ENCODE data around the gene BRAF.
"Not testable (repeated sequence)": the region's sequence is repeated elsewhere in the genome, so short reads cannot be mapped to it uniquely, and the experiment has no call there.

The BRAF gene

DNA sequence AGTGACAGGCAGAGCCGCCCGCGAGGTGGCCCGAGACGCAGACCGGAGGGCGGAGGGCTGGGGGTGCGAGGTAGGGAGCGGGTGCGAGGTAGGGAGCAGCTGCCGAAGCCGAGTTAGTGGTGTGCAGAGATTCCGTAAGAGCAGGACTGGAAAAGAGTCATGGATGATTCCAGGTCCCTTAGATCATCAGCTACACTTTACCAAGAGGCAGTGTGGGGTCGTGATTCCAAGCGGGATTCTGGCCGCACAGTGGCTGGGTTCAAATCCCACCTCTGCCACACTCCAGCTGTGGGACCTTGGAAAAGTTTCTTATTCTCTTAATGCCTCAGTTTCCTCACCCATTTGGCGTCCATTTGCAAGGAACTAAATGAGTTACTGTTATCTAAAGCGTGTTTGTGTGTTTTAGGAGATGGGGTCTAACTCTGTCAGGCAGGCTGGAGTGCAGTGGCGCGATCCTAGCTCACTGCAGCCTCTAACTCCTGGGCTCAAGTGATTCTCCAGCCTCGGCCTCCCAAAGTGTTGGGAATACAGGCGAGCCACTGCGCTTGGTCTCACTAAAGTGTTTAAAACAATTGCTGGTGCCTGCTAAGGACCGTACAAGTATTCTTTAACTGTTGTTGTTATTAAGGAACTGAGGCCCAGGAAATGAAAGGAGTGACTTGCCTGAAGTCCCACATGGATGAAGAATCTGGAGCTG lies 227.1 kb downstream of the BRAF start:
- DNase-seq, result no peak

GRCh38 chr7:140696680-140697446 lies 227.9 kb downstream of the BRAF start, which contains the start of gene NDUFB2:
NDUFB2 (plus strand) TSS chr7:140696708; CDS start chr7:140696745, 37 bp downstream.
- DNase-seq, result peak; percentile 86

DNA sequence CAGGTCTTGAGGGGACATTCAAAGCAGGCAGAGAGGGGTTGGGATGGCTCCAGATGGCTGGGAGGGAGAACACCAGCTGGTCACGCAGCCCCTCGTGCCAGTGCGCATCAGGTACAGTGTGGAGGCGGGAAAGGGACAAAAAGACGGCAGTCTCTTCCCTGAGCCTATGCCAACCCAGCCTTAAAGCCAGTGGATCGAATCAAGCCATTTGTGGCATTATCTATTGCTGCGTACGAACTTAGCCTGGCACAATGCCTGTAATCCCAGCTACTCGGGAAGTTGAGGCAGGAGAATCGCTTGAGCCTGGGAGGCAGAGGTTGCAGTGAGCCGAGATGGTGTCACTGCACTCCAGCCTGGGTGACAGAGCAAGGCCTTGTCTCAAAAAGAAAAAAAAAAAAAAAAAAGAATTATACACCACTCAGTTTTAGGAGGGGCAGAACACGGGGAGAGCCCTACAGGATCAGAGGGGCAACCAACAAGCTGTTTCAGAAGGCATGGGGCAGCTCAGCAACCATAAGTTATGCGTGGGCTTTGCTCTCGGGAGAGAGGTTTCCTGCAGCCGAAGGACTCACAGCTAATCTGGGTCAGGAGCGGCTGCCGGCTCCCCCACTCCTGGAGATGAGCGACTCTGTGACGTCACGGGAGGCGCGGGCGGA lies 228.6 kb downstream of the BRAF start:
- peak; percentile 94 for DNase-seq

GRCh38 chr7:140695381-140695780 lies 229.3 kb downstream of the BRAF start:
- no peak for DNase-seq

DNA sequence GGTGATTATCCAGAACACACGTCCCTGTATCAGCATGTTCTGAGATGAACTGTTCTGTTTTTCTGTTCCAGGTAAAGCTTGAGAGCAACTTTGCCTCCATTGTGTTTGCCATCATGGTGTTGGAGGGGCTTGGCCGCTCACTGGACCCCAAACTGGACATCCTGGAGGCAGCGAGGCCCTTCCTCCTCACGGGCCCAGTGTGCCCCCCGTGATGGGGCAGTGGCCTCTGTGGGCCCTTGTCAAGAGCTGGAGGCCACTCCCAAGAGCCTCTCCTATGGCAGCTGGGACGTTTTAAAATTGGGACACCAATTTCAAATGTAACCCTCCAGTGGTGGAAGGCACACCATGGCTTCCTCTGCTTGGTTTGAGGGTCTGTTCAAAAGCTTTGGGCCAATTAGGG lies 230.1 kb downstream of the BRAF start:
- no peak for DNase-seq

GRCh38 chr7:140693849-140694248 lies 230.9 kb downstream of the BRAF start:
- not testable (repeated sequence) for DNase-seq

DNA sequence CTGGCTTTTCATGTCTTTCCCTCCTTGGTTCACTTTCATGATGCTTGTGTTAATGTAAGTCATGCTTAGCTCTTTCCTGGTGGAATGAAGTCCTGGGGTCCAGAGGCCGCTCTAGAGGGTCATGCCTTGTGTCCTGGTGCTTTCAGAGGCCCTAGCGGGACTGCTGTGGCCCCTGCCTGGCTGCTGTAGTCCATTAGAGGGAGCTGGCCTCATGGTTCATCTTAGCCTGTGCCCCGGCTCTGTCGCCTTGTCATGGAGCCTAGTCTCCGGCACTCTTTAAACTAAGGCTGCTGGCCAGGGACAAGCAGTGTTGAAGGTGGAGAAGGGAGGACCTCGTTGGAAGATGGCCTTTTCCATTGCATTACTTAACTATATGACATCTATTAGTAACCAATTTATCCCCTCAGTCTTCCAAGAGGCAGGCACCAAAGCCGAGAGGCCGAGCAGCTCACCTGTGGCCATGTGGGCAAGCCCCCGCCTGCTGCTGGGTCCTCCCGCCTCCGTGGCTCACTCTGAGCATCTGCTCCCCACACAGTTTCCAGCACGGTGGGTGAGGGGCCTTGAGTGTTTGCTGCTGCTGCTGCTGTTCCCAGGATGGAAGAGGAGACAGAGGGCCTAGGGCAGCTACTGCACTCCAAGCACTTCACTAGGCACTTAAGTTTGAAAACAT lies 233.2 kb downstream of the BRAF start:
- no peak for DNase-seq

DNA sequence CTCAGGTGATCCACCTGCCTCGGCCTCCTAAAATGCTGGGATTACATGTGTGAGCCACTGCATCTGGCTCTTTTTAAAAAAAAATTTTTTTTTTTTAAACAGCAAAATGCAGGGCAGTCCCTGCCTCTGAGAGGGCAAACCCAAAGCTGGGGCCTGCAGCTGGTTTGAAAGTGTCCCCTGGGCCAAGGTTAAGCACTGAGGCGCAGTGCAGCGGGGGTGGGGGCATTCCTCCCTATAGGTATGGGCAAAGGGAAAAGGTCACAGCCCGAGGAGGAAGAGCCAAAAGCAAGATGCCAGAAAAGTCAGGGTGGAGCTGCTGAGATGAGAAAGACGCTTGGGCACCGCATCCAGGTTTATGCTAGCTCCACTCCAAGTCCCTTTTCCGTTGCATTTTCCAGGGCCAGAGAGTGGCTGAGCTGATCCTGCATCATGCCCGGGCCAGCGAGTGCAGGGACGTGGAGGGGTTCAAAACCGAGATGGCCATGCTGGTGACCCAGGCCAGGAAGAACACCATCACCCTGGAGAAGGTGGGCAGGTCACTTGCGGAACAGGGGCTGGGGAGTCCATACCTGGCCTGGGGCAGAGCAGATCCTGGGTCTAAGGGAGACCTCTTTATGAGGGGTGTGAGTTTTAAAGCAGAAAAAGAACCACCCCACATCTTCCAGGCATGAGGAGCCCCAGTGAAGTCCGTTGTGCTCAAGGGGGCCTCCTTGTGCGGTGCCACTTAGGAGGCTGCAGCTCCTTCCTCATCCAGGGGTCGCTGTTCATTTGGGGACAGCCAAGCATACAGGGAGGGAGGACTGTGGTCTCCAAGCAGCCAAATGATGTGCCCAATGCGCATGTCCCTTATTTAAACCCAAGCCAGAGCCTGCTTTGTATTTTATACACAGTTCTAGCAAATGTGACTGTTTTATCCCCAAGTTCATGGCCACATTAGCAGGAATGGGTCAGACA lies 235.3 kb downstream of the BRAF start:
- DNase-seq, result no peak

GRCh38 chr7:140688341-140688740 lies 236.4 kb downstream of the BRAF start:
- no peak for DNase-seq

- DNase-seq, result no peak
Observed at GRCh38 chr7:140686921-140687320, 237.8 kb downstream of the BRAF start.

- no peak for DNase-seq
Observed at GRCh38 chr7:140685407-140686087, 239.2 kb downstream of the BRAF start.

- DNase-seq, result no peak
Observed at GRCh38 chr7:140684066-140684950, 240.4 kb downstream of the BRAF start.

DNA sequence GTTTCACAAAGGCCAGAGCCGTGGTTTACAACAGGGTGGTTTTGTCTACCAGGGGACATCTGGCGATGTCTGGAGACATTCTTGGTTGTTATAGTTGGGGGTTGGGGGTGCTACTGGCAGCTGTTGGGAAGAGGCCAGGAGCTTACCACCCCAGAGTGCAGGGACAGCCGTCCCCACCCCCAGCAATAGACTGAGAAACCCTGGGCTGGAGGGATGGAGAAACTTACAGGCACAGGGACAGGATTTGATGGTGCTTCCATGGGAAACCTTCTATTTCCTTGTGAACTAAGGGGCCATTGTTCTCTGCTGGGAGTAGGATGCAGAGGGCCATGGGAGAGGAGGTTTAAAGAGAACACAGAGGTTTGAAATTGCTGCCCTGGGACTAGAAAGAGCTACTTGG lies 241.1 kb downstream of the BRAF start:
- DNase-seq, result no peak

GRCh38 chr7:140681766-140682165 lies 243.0 kb downstream of the BRAF start:
- DNase-seq, result no peak

- no peak for DNase-seq
Observed at GRCh38 chr7:140680886-140681285, 243.8 kb downstream of the BRAF start.

GRCh38 chr7:140679186-140679585 lies 245.5 kb downstream of the BRAF start:
- no peak for DNase-seq

DNA sequence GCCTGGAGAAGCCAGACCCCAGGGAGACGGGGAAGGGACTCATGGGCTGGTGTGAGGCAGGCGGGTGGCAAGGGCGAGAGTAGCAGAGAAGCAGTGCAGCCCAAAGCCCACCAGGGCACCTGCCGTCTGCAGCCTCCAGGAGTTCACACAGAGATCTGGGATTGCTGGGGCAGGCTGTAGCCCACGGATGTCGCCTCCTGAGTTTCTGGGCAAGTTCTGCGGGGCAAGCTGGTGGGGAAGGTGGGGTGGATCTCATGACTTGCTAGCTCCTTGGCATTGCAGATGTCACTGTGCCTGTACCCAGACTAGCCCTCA lies 246.0 kb downstream of the BRAF start:
- DNase-seq, result no peak

GRCh38 chr7:140678081-140678815 lies 246.5 kb downstream of the BRAF start:
- no peak for DNase-seq

- no peak for DNase-seq
Observed at GRCh38 chr7:140677496-140677895, 247.2 kb downstream of the BRAF start.

DNA sequence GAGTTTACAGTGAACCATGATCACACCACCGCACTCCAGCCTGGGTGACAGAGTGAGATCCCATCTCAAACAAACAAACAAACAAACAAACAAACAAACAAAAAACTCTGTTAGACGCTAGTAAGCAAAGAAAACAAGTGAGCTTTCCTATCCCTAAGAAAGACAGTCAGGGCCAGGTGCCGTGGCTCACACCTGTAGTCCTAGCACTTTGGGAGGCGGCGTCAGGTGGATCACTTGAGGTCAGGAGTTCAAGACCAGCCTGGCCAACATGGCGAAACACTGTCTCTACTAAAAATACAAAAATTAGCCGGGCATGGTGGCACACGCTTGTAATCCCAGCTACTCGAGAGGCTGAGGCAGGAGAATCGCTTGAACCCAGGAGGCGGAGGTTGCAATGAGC lies 247.8 kb downstream of the BRAF start:
- DNase-seq, result not testable (repeated sequence)
